HepG2 (cell line): Measurements from ENCODE around the gene HIF1AN. TPM values are rescaled to one million over a fixed set of nuclear protein-coding genes. Genes with fewer than 3 reads are reported as not detected.

ENCODE experiments used
- BRCA1 ChIP-seq: sonication (generic); formaldehyde crosslinking; IDR thresholded peaks from 2 replicates; pipeline ENCODE4 v1.4.0; 2020; ENCODE audit warnings: missing genetic modification reagents
- GATAD1 ChIP-seq: IDR thresholded peaks from 2 replicates; pipeline ENCODE4 v1.6.1; 2016; ENCODE audit warnings: missing genetic modification reagents, missing compliant biosample characterization
- IRF1 ChIP-seq: sonication (generic); formaldehyde crosslinking; IDR thresholded peaks from 2 replicates; pipeline ENCODE4 v1.4.0; 2020; ENCODE audit warnings: low read depth, mild to moderate bottlenecking, missing genetic modification reagents
- KIAA2018 ChIP-seq: sonication (generic); formaldehyde crosslinking; IDR thresholded peaks from 2 replicates; pipeline ENCODE4 v1.5.0; 2020; ENCODE audit warnings: mild to moderate bottlenecking, missing genetic modification reagents, borderline replicate concordance
- MIER2 ChIP-seq: IDR thresholded peaks from 2 replicates; pipeline ENCODE4 v1.6.1; 2016; ENCODE audit warnings: missing biosample characterization, missing genetic modification reagents
- NR2F6 ChIP-seq, 2 experiments: IDR thresholded peaks; 2 replicates each; pipeline ENCODE4 v1.6.1; 2016; ENCODE audit warnings: antibody characterized with exemption in 1 of 2, mild to moderate bottlenecking in 1 of 2
- PHF8 ChIP-seq: sonication (generic); formaldehyde crosslinking; IDR thresholded peaks from 2 replicates; pipeline ENCODE4 v1.5.0; 2020; ENCODE audit warnings: missing genetic modification reagents
- ZNF280D ChIP-seq: sonication (generic); formaldehyde crosslinking; IDR thresholded peaks from 2 replicates; pipeline ENCODE4 v1.5.1; 2020; ENCODE audit warnings: mild to moderate bottlenecking, missing genetic modification reagents
- ZNF331 ChIP-seq: sonication (generic); formaldehyde crosslinking; IDR thresholded peaks from 2 replicates; pipeline ENCODE4 v1.4.0; 2020; ENCODE audit warnings: missing genetic modification reagents
- ZNF577 ChIP-seq: sonication (generic); formaldehyde crosslinking; IDR thresholded peaks from 2 replicates; pipeline ENCODE4 v1.4.0; 2020; ENCODE audit warnings: mild to moderate bottlenecking, low read depth, missing genetic modification reagents, borderline replicate concordance
- polyA plus RNA-seq, 8 experiments: library from polyadenylated mRNA; depleted of rRNA in 3 of 8; stranded (reverse) in 7 of 8; unstranded in 1 of 8; fragments of >200 nt; fragmentation: Illumina TruSeq in 4 of 8; extraction: Trizol in 4 of 8; gene quantifications; 2 replicates each; pipeline versions ENCODE4 v1.2.1 to v1.2.3, GENCODE V29; 2011 to 2016; ENCODE audit warnings: low read depth in 4 of 8, missing spikeins in 1 of 8, mixed read lengths in 1 of 8; ENCODE audit not compliant: insufficient read depth in 1 of 8
- total RNA-seq, 5 experiments: library from RNA; depleted of rRNA; stranded (reverse); fragments of >200 nt; fragmentation: Illumina TruSeq; extraction: Trizol; gene quantifications; 2 replicates each; pipeline ENCODE4 v1.2.3, GENCODE V29; 2016; ENCODE audit warnings: low read depth in 1 of 5

The HIF1AN gene
- total and polyA plus RNA-seq, 2 of the 13 experiments (the other 11 are each of a cell fraction or from before 2014, with no cell fraction given): 8.6 to 10.7 TPM

GRCh38 chr10:100519311-100520051 lies 16.3 kb upstream of the HIF1AN start, which contains the start of gene SEC31B (continued):
- TF ChIP-seq IRF1 (CRISPR knock-in tag) (no peak), ZNF280D (CRISPR knock-in tag) (no peak), PHF8 (CRISPR knock-in tag) (peak; percentile 63), GATAD1 (CRISPR knock-in tag) (0 out of 2 replicates have a peak, but pooled peaks have one; percentile 29), KIAA2018 (CRISPR knock-in tag) (no peak), ZNF331 (CRISPR knock-in tag) (peak; percentile 25; the same call in 1 of the 2 replicates), BRCA1 (CRISPR knock-in tag) (no peak), MIER2 (CRISPR knock-in tag) (no peak), ZNF577 (CRISPR knock-in tag) (no peak), NR2F6 (IDR thresholded peaks at IDR 0.05) (no peak), NR2F6 (CRISPR knock-in tag; IDR thresholded peaks at IDR 0.05) (peak; percentile 47; the same call in 1 of the 2 replicates)
